Endothelial cell (in vitro differentiated cells): Measurements from ENCODE around the gene FYTTD1. TPM values are rescaled to one million over a fixed set of nuclear protein-coding genes. Genes with fewer than 3 reads are reported as not detected.
"Not testable (repeated sequence)": the region's sequence is repeated elsewhere in the genome, so short reads cannot be mapped to it uniquely, and the experiment has no call there.

Experiments
- DNase-seq: peaks from one replicate; pipeline ENCODE4 v3.0.0; 2021; ENCODE audit warnings: low spot score
- H3K27ac Mint-ChIP-seq: one replicate; pipeline ENCODE4 v1.8.0; 2021; ENCODE audit warnings: mixed read lengths, inconsistent platforms; ENCODE audit not compliant: unreplicated experiment
- H3K27me3 Mint-ChIP-seq: one replicate; pipeline ENCODE4 v1.8.0; 2021; ENCODE audit warnings: mild to moderate bottlenecking, moderate library complexity, mixed read lengths, inconsistent platforms; ENCODE audit not compliant: unreplicated experiment
- H3K36me3 Mint-ChIP-seq: one replicate; pipeline ENCODE4 v1.8.0; 2021; ENCODE audit warnings: mild to moderate bottlenecking, low read depth, mixed read lengths, inconsistent platforms; ENCODE audit not compliant: unreplicated experiment
- H3K4me1 Mint-ChIP-seq: one replicate; pipeline ENCODE4 v1.8.0; 2021; ENCODE audit warnings: mild to moderate bottlenecking, mixed read lengths, inconsistent platforms; ENCODE audit not compliant: unreplicated experiment
- H3K4me3 Mint-ChIP-seq: one replicate; pipeline ENCODE4 v1.8.0; 2021; ENCODE audit warnings: mild to moderate bottlenecking, mixed read lengths, inconsistent platforms; ENCODE audit not compliant: unreplicated experiment
- H3K9me3 Mint-ChIP-seq: one replicate; pipeline ENCODE4 v1.8.0; 2021; ENCODE audit warnings: mixed read lengths, inconsistent platforms; ENCODE audit not compliant: unreplicated experiment
- CTCF ChIP-seq: fragments of 200-600 bp; sonication (generic); IDR thresholded peaks from one replicate; pipeline ENCODE4 v1.5.0; 2021; ENCODE audit warnings: antibody characterized with exemption; ENCODE audit not compliant: unreplicated experiment
- total RNA-seq: library from RNA; stranded (reverse); fragmentation: NEBNext Ultra II Directional; extraction: Animal tissue kit (Norgen Biotek cat#: 25700); gene quantifications from one replicate; pipeline ENCODE4 v1.2.1, GENCODE V29; 2021; ENCODE audit not compliant: unreplicated experiment

FYTTD1 gene
- total RNA-seq, 1 donor from 2014 or later = 65.3 TPM

GRCh38 chr3:197718891-197719290 is 30.8 kb upstream of the FYTTD1 start:
- no peak for TF ChIP-seq CTCF
- no peak for DNase-seq
- Mint-ChIP-seq H3K9me3 (no peaks in the 10 kb centered on the region), H3K4me3 (no peak overlapping the region), H3K36me3 (peaks cover 40% of the 10 kb centered on the region), H3K27ac (no peak overlapping the region), H3K27me3 (peaks cover 4% of the 10 kb centered on the region), H3K4me1 (peaks cover 2% of the 10 kb centered on the region)

DNA sequence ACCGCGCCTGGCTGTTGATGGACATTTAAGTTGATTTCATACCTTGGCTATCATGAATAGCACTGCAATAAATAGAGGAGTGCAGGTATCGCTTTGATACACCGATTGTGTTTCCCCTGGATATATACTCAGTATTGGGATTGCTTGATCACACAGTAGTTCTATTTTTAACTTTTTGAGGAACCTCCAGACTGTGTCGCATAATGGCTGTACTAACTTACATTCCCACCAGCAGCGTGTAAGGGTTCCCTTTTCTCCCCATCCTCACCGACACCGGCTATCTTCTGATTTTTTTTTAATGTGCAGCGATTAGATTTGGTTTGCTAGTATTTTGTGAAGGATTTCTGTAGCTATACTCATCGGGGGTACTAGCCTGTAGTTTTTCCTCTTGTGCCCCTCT is 29.0 kb upstream of the FYTTD1 start:
- DNase-seq = no peak
- Mint-ChIP-seq H3K27ac (no peak overlapping the region), H3K9me3 (no peaks in the 10 kb centered on the region), H3K4me1 (peaks cover 2% of the 10 kb centered on the region), H3K36me3 (peaks cover 38% of the 10 kb centered on the region), H3K27me3 (peaks cover 4% of the 10 kb centered on the region), H3K4me3 (no peak overlapping the region)
- TF ChIP-seq CTCF = no peak

DNA sequence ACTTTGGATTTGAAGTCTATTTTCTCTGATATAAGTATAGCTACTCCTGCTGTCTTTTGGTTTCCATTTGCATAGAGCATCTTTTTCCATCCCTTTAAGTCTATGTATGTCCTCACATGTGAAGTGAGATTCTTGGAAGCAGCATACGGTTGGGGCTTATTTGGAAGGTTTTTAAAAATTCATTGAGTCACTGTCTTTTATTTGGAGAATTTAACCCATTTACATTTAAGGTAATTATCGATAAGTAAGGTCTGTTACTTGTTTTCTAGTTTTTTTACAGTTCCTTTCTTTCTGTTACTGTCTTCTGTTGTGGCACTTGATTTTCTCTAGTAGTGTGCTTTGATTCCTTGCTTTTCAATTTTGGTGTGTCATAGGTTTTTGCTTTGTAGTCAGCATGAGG is 26.9 kb upstream of the FYTTD1 start:
- H3K9me3 Mint-ChIP-seq = no peaks in the 10 kb centered on the region
- H3K4me1 Mint-ChIP-seq = peaks cover 4% of the 10 kb centered on the region
- H3K27ac Mint-ChIP-seq = no peak overlapping the region
- H3K36me3 Mint-ChIP-seq = peaks cover 21% of the 10 kb centered on the region
- H3K27me3 Mint-ChIP-seq = peaks cover 4% of the 10 kb centered on the region
- DNase-seq = no peak
- TF ChIP-seq CTCF = no peak
- H3K4me3 Mint-ChIP-seq = no peak overlapping the region

DNA sequence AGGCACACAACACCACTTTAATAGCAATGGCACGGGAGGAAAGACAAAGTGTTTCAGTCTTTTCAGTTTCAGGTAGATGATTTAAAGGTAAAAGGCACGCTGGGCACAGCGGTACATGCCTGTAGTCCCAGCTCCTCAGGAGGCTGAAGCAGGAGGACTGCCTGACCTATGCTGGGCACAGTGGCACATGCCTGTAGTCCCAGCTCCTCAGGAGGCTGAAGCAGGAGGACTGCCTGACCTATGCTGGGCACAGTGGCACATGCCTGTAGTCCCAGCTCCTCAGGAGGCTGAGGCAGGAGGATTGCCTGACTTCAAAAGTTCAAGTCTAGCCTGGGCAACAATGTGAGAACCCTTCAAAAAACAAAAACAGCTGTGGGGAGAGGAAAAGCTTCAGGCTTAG is 21.8 kb upstream of the FYTTD1 start:
- H3K4me1 Mint-ChIP-seq = peaks cover 19% of the 10 kb centered on the region
- H3K27me3 Mint-ChIP-seq, H3K4me3 Mint-ChIP-seq, H3K27ac Mint-ChIP-seq, H3K9me3 Mint-ChIP-seq, DNase-seq: not testable (repeated sequence)
- peaks cover 20% of the 10 kb centered on the region for H3K36me3 Mint-ChIP-seq

GRCh38 chr3:197728487-197728886 is 21.2 kb upstream of the FYTTD1 start:
- Mint-ChIP-seq H3K9me3 (no peaks in the 10 kb centered on the region), H3K27me3 (peaks cover 1% of the 10 kb centered on the region), H3K27ac (no peak overlapping the region), H3K4me3 (peak overlapping the region; percentile 18), H3K36me3 (peaks cover 18% of the 10 kb centered on the region), H3K4me1 (peaks cover 19% of the 10 kb centered on the region)
- no peak for DNase-seq
- no peak for TF ChIP-seq CTCF

DNA sequence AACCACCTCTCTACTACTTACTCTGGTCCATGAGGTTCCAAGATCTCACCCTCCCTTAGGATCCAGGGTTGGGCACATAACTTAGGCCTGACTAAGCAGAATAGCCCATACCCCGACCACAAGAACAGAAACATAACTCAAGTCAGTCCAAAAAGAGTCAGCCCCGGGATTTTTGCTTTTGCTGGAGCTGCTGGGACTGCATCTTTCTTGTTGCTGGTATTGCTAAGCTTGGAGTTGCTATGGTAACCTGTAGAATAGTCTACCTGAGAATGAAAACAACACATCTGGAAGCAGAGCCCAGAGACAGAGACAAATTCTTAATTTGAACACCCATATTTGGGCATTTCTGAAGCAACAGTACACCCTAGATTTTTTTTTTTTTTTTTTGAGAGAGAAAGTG is 19.5 kb upstream of the FYTTD1 start:
- H3K4me1 Mint-ChIP-seq = peaks cover 22% of the 10 kb centered on the region
- H3K36me3 Mint-ChIP-seq = peaks cover 18% of the 10 kb centered on the region
- H3K27ac Mint-ChIP-seq = peak overlapping the region; percentile 80
- peaks cover 1% of the 10 kb centered on the region for H3K27me3 Mint-ChIP-seq
- no peaks in the 10 kb centered on the region for H3K9me3 Mint-ChIP-seq
- DNase-seq = no peak
- no peak overlapping the region for H3K4me3 Mint-ChIP-seq
- no peak for TF ChIP-seq CTCF

- H3K4me3 Mint-ChIP-seq, H3K27me3 Mint-ChIP-seq, H3K9me3 Mint-ChIP-seq, DNase-seq: not testable (repeated sequence)
- Mint-ChIP-seq H3K36me3 (peaks cover 20% of the 10 kb centered on the region), H3K4me1 (peaks cover 26% of the 10 kb centered on the region), H3K27ac (peak overlapping the region; percentile 92)
Observed at GRCh38 chr3:197730770-197731169, 18.9 kb upstream of the FYTTD1 start.

- not testable (repeated sequence) for H3K27ac Mint-ChIP-seq, H3K9me3 Mint-ChIP-seq, H3K4me3 Mint-ChIP-seq, DNase-seq, H3K27me3 Mint-ChIP-seq
- H3K4me1 Mint-ChIP-seq = peaks cover 30% of the 10 kb centered on the region
- peaks cover 25% of the 10 kb centered on the region for H3K36me3 Mint-ChIP-seq
Observed at GRCh38 chr3:197731483-197731882, 18.2 kb upstream of the FYTTD1 start.
